ENCODE measurements around the gene ZNF12. TPM values are rescaled to one million over a fixed set of nuclear protein-coding genes. Genes with fewer than 3 reads are reported as not detected.
"Not testable (repeated sequence)": the region's sequence is repeated elsewhere in the genome, so short reads cannot be mapped to it uniquely, and the experiment has no call there.

ZNF12 gene
- total RNA-seq, 1 donor = 25.5 TPM

DNA sequence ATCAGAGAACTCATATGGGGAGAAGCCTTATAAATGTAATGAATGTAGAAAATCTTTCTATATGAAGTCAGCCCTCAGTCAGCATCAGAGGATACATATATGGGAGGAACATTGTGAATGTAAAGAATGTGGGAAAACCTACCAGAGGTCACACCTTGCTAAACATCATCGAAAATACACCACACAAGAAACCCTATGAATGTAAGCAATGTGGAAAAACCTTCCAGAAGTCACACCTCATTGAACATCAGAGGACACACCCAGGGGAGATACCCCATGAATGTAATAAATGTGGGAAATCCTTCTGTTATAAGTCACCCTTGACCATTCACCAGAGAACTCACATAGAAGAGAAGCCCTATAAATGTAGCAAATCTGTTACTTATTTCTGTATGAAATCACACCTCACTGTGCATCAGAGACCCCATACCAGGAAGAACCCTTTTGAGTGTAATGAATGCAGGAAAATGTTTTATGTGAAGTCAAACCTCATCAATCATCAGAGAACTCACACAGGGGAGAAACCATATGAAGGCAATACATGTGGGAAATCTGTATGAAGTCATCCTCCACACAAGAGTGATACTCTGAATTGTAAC, 30.8 kb downstream of the ZNF12 start:
- H3K4me3 ChIP-seq (ENCODE audit: low read depth, low read length) = no peak overlapping the region
- TF ChIP-seq, protein P1, sequence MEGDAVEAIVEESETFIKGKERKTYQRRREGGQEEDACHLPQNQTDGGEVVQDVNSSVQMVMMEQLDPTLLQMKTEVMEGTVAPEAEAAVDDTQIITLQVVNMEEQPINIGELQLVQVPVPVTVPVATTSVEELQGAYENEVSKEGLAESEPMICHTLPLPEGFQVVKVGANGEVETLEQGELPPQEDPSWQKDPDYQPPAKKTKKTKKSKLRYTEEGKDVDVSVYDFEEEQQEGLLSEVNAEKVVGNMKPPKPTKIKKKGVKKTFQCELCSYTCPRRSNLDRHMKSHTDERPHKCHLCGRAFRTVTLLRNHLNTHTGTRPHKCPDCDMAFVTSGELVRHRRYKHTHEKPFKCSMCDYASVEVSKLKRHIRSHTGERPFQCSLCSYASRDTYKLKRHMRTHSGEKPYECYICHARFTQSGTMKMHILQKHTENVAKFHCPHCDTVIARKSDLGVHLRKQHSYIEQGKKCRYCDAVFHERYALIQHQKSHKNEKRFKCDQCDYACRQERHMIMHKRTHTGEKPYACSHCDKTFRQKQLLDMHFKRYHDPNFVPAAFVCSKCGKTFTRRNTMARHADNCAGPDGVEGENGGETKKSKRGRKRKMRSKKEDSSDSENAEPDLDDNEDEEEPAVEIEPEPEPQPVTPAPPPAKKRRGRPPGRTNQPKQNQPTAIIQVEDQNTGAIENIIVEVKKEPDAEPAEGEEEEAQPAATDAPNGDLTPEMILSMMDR (IDR thresholded peaks at IDR 0.05; ENCODE audit: insufficient read depth, low read depth, low read length) = no peak
- peak; percentile 6 for DNase-seq (ENCODE audit: low read depth)

DNA sequence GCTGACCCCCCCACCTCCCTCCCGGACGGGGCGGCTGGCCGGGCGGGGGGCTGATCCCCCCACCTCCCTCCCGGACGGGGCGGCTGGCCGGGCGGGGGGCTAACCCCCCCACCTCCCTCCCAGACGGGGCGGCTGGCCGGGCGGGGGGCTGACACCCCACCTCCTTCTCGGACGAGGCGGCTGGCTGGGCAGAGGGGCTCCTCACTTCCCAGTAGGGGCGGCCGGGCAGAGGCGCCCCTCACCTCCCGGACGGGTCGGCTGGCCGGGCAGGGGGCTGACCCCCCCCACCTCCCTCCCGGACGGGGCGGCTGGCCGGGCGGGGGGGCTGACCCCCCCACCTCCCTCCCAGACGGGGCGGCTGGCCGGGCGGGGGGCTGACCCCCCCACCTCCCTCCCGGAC, 35.9 kb downstream of the ZNF12 start:
- not testable (repeated sequence) for DNase-seq (ENCODE audit: low read depth)

DNA sequence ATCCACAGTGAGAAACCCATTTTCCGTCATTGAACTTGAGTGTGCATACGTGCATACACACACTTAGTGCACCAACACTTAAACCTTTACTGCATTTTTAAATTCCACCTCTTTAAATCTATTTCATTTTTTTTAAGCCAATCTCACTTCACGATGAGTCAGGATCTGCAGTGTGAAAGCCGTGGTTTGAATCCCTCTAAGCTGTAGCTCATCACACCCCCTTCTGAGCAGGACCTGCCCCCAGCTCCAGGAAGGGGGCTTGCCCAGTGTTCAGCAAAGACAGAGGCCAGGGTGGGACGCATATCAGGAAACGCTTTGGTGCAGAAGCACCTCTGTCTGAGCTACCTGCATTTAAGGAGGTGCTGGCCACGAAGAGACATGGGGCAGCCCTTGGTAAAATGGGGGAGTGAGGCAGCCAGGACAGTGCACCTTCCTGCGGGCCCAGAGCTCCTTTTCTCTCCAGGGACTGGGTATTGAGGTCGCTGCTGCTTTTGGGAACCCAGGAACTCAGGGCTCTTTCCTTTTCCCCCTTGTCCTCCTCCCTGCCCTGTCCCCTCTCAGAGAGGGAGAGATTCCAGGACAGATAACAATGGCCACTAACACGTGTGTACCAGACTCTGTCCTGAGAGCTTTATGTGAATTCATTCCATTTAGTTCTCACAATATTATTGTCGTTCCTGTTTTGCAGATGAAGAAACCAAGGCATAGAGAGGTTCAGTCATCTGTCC, 48.0 kb downstream of the ZNF12 start:
- no peak overlapping the region for H3K4me3 ChIP-seq (ENCODE audit: low read depth, low read length)
- no peak for DNase-seq (ENCODE audit: low read depth)
- TF ChIP-seq, protein P1 (IDR thresholded peaks at IDR 0.05; ENCODE audit: insufficient read depth, low read depth, low read length) = no peak

More for the DNA sequence above, 35.9 kb downstream of the ZNF12 start:
- H3K4me3 ChIP-seq (ENCODE audit: low read depth, low read length) = not testable (repeated sequence)

DNA sequence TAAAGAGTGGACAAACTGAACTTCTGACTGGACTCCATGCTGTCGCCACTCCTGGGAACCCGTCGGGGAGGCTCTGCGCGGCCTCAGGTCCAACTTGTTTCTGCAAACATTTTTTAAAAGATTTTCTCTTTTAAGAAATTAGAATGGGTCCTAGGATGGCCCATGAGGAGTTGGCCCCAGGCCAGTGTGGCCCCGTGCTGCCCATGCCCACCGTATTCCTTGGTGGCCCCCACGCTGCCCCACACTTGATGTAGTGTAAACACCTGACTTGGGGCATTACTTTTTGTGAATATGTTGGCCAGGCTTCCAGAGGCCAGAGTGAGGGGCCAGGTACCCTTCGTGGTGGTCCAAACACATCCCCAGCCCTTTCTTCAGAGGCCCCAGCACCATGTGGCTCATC, 50.3 kb downstream of the ZNF12 start:
- TF ChIP-seq, protein P1 (IDR thresholded peaks at IDR 0.05; ENCODE audit: insufficient read depth, low read depth, low read length) = no peak
- H3K4me3 ChIP-seq (ENCODE audit: low read depth, low read length) = no peak overlapping the region
- DNase-seq (ENCODE audit: low read depth) = no peak

DNA sequence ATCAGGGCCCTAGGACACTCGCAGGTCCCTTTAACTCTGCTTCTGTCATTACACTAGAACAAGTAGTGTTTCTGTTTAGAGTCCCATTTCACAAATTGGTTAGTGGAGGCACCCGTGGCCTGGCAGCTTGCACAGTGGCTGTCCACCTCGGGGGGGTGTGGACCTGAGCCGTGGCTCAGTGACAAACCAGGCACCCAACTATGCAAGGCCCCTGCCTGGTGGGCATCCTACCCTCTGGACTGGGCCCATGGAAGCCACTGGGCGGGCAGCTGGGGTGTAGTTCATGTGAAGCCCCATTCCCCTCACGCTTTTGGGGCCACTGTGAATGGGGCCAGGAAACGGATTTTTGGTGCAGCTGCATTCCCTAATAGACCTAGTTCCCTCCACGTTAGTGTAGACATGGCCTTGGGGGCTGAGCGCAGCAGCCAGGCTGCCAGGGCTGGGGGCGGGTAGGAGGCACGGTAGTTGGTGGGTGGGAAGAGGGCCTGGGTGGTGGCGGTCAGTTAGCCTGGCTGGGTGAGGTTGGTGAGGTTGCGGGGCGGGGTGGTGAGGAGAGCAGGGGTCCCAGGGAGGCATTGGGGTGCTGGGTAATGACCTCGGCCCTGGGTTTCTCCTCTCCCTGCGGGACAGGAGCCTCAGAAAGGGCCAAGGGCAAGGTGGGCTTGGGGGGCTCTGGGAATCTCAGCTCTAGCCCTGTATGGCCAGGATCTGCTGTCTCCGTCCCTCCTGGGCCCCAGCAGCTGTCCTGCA, 50.9 kb downstream of the ZNF12 start:
- no peak for DNase-seq (ENCODE audit: low read depth)
- TF ChIP-seq, protein P1 (IDR thresholded peaks at IDR 0.05; ENCODE audit: insufficient read depth, low read depth, low read length) = no peak
- no peak overlapping the region for H3K4me3 ChIP-seq (ENCODE audit: low read depth, low read length)

DNA sequence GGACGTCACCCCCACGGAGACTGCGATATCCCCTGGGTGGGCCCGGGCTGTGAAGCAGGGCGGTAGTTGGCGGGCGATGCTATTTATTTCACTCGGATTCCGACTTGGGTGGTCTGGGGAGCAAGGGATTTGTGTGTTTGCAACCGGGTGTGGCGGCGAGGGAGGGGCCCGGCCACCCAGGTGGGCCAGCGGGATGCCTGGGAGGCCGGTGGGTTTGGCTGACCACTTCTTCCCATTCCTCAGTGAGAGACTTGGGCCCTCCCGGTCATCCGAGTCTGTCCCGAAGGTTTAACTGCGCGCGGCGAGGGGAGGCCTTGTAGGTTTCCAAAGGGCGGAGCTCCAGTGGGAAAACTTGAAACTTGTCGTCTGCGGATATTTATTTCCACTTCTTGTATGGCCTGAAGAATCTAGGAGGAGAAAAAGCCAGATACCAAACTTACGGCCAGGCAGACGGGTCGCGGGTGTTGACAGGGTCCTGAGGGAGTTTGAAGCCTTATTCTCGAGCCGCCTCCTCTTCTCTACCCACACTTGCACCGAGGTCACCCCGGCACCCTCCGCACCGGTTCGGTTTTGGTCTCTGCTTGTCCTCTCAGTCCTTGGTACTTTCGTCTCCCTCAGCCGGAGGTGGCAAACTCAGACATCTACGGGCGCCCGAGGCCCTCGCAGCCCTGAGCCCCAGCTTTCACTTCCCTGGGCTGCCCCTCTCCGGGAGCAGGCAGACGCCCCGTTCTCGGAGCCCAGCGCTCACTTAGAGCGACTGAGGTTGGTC, 51.7 kb downstream of the ZNF12 start:
- DNase-seq (ENCODE audit: low read depth) = no peak
- H3K4me3 ChIP-seq (ENCODE audit: low read depth, low read length) = no peak overlapping the region
- TF ChIP-seq, protein P1 (IDR thresholded peaks at IDR 0.05; ENCODE audit: insufficient read depth, low read depth, low read length) = no peak

All from fibroblast of villous mesenchyme (primary cell).